Activated CD8-positive, alpha-beta memory T cell treated with anti-CD3 and anti-CD28 coated beads, Interleukin-2, amount 50 U/mL, for 24 hours (primary cell): Measurements from ENCODE around the gene ITGB5.
A peak's percentile ranks its signal among the peaks of the same experiment; 100 is the strongest.
"Not testable (repeated sequence)": the region's sequence is repeated elsewhere in the genome, so short reads cannot be mapped to it uniquely, and the experiment has no call there.

Experiments used
- DNase-seq: peaks from one replicate; pipeline ENCODE4 v3.0.0-alpha.2; 2020; ENCODE audit errors: extremely low read depth

ITGB5 gene

GRCh38 chr3:124772081-124772831 lies 114.9 kb downstream of the ITGB5 start:
- DNase-seq: no peak

DNA sequence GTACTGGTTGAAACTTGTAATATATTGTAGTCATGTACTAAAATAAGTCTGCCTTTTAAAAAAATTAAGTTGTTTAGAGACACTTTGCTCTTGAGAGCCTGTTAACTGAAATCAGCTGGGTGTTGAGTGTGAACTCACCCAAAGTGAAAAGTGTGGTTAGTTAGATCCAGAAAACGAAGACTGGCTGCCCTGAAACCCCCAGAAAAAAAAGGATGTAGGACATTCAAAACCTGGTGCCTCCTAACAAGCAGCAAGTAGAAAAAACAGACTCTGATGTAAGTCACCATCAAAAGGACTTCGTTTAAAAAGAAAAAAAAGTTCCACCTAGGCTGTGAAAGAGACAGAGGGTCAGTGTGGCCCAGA lies 116.1 kb downstream of the ITGB5 start:
- no peak for DNase-seq

- DNase-seq: no peak
Measured at GRCh38 chr3:124770336-124771082, 116.7 kb downstream of the ITGB5 start.

DNA sequence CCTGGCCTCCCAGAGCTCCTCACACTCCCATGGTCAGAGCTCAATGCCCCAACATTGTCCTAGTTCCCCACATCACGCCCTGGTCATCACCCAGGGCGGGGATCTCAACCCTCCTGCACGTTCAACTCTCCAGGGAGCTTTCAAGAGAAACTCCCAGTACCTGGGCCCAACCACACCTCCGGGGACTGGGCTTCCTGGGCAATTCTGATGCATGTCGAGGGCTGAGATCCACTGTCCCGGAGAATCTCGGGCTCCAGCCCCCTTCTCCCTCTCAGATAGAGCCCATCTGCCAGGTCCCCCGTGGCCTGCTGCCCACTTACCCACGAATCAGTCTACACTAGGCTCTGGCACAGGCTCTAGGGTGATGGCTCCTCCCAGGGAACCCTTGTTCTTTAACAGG lies 117.7 kb downstream of the ITGB5 start:
- no peak for DNase-seq

DNA sequence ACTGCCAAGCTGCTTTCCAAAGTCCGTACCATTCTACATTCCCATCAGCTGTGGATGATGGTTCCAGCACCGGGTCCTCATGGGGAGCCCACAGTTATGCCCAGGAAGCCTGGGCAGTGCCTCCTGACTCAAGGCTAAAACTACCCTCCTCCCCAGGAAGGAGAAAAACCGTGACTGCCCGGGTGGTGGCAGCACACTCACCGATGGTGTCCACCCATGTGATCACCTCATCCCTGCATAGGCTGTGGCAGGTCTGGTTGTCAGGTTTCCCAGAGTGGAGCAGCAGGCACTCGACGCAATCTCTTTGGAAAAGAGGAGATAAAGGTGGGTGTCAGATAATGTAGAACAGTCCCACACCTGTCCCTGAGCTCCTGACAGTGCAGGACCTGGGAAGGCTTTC lies 118.4 kb downstream of the ITGB5 start:
- DNase-seq: no peak

DNA sequence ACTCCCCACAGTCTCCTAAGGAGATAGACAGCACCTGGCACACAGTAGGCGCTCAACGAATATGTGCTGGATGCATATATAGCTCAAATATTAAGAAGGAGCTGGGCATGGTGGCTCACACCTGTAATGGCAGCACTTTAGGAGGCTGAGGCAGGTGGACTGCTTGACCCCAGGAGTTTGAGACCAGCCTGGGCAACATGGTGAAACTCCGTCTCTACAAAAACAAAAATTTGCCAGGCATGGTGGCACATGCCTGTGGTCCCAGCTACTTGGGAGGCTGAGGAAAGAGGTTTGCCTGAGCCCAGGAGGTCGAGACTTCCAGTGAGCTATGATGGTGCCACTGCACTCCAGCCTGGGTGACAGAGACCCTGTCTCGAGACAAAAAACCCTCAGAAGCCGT lies 119.5 kb downstream of the ITGB5 start:
- DNase-seq: no peak

- no peak for DNase-seq
Measured at GRCh38 chr3:124767264-124767663, 119.9 kb downstream of the ITGB5 start.

GRCh38 chr3:124766113-124767095 lies 120.8 kb downstream of the ITGB5 start:
- no peak for DNase-seq

- no peak for DNase-seq
Measured at GRCh38 chr3:124765197-124765840, 121.8 kb downstream of the ITGB5 start.

DNA sequence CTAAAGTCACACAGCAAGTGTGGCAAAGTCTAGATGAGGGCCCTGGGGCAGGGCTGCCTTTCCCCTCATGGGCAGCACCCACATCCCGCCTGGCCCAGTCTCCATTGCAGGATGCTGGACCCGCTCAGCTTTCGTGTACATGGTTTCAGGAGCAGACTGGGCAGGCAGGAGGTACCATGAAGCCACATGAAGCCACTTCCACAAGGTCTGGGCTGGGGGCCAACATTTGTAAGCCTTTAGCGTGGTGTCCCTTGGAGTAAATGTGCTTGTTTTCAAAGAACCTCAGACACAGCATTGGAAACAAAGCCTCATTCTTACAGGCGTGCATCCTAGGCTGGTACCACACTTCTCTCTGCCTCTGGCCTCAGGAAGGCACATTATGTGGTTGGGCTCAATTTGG lies 122.4 kb downstream of the ITGB5 start:
- DNase-seq: no peak

DNA sequence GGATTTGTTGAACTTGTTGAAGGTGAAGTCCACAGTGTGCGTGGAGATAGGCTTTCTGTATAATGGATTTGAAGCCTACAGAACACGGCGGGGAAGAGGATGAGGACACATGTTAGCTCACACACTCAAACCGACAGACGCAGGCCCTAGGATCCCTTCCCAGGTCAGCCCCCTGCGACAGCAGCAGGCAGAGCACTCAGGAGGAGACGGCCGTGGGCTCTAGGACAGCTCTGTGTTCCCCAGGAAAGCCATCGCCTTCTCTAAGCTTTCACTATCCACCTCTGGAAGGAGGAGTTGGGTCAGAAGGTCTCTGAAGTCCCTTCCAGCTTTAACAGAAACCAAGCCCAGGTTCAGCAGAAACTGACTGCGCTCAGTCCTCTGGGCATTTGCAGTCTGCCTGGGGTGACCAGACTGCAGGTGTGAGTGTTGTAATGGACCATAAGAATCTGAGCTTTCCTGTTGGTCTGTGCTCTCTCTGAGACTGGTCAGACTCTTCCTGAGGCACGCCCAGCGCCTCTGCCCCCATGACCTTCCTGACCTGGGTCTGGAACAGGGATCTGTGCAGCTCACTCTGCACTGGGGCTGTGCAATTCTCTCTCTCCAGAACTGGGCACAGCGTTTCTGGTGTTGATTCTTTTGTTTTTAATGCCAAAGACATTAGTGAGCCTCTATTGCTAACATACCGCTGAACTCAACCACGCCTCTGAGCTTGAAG lies 123.4 kb downstream of the ITGB5 start:
- no peak for DNase-seq

DNA sequence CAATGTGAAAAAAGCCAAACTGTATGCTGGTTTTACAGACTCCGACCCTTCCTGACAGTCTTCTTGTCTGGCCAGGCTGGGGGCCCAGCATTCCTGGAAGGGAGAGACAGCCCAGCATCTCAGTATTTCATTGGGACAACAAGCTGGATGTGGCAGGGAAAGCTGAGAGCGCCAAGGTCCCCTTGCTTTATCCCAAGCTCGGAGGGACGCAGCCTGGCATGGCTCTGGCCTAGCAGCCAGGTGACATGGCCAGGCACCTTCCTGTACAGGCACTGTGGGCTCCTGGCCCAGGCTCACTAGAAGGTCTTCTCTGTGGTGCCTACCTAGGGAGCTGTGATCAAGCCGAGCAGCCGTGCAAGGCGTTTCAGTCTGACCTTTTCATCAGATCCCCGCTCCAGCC lies 124.0 kb downstream of the ITGB5 start:
- DNase-seq: no peak

GRCh38 chr3:124762661-124763011 lies 124.5 kb downstream of the ITGB5 start:
- no peak for DNase-seq

- DNase-seq: no peak
Measured at GRCh38 chr3:124761935-124762660, 125.1 kb downstream of the ITGB5 start.

DNA sequence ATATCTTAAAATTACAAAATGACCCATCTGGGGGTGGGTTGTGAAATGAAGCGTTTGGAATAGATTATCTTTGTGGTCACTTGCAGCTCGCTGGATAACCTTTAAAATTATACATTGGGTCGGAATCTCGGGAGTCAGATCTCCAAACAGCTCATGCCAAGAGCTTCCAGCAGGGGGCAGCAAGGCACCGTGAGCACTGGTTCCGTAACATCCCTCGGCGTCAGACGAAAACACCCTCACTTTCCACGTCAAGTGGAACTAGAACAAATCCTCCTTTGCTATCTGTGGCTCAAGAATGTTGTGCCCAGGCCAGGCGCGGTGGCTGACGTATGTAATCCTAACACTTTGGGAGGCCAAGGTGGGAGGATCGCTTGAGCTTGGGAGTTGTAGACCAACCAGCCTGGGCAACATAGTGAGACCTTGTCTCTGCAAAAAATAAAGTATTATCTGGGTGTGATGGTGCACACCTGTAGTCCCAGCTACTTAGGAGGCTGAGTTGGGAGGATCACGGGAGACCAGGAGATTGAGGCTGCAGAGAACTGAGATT lies 125.8 kb downstream of the ITGB5 start:
- DNase-seq: peak; percentile 43

- no peak for DNase-seq
Measured at GRCh38 chr3:124760601-124761000, 126.6 kb downstream of the ITGB5 start.

- no peak for DNase-seq
Measured at GRCh38 chr3:124759666-124760401, 127.3 kb downstream of the ITGB5 start.

DNA sequence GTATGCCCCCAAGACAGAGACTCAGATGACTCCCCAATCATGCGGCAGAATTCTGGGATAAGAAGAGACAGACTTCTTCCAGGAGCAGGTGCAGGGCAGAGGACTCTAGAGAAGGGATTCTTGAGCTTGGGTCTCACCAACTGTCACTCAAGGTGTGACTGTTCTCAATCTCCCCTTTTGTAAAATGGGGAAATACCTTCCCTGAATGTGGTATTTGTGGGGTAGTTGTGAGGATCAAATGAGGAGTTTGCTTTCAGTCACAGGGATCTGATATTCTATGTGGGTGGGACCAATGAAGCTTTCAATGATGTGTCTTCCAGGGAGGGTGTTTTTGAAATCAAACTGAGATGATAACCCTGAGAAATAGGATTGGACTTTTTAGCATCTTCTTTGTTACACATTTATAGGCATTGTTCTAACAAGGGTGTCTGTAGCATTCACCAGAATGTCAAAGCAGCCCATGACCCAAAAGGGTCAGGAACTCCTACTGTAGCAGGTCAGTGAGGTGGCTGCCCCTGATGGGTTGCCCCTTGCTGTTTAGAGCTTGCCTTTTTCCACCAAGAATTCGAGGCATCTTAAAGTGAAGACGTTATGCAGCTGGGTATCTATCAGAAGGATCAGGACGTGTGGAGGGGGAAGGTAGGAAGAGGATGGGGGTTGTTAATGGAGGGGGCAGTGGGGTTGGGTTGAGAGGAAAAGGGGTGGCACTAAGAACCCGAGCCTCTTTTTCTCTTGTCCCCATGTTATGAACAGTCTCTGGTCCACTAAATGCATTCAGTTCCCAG lies 128.1 kb downstream of the ITGB5 start:
- no peak for DNase-seq

DNA sequence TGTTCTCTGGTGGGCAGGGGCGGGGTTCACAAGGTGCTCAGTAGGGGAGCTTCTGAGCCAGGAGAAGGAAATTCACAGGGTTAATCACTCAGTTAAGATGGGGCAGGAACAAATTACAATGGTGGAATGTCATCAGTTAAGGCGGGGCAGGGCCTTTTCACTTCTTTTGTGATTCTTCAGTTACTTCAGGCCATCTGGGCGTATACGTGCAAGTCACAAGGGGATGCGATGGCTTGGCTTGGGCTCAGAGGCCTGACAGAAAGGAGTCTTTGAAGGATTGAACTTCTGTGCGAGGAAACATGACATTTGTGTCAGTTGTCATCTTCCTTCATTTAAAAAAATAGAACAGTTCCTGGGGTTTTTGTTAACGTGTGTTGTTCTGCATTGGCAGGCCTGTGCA lies 129.2 kb downstream of the ITGB5 start:
- not testable (repeated sequence) for DNase-seq
